ENCODE results near the gene CES3.
"Not testable (repeated sequence)": the region's sequence is repeated elsewhere in the genome, so short reads cannot be mapped to it uniquely, and the experiment has no call there.

Gene CES3

DNA sequence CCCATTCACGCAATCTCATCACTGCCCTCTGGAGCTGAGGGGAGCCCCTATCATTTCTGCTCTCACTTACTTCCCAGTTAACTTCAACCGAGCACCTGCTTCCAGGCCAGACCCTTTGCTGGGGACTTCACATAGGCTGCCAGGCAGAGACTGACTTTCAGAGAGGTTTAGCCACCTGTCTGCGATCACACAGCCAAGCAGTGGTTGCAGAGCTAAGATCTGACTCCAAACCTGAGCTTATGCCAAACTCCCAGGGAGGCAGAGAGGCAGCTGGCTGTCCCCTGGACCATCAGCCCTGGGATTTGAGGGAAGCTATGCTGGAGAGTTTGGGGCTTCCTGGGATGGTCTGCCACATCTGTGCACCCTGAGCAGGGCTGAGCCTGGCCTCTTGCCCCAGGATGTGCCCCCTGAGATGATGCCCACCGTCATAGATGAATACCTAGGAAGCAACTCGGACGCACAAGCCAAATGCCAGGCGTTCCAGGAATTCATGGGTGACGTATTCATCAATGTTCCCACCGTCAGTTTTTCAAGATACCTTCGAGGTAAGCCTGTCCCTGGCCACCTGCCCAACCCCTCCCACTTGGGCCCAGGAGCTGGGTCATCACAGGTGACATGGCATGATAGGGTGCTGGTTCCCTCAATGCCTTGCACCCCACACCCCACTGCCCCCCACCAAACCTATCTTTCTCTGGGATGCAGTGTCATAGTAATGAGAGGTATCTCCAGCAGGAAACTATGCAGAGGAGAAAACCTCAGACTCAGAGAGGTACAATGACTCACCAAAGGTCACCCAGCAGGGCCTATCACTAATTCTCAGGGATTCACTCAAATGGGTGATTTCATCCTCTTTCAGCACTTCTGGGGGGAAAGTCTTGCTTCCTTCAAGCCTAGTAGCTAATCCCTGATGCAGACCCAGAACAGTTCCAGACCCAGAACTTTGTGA lies 10.0 kb downstream of the CES3 start:
- DNase-seq (ENCODE audit: low spot score): no peak

DNA sequence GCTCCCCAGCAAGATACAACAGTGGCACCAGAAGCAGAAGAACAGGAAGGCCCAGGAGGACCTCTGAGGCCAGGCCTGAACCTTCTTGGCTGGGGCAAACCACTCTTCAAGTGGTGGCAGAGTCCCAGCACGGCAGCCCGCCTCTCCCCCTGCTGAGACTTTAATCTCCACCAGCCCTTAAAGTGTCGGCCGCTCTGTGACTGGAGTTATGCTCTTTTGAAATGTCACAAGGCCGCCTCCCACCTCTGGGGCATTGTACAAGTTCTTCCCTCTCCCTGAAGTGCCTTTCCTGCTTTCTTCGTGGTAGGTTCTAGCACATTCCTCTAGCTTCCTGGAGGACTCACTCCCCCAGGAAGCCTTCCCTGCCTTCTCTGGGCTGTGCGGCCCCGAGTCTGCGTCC lies 11.9 kb downstream of the CES3 start:
- DNase-seq (ENCODE audit: low spot score): no peak

DNA sequence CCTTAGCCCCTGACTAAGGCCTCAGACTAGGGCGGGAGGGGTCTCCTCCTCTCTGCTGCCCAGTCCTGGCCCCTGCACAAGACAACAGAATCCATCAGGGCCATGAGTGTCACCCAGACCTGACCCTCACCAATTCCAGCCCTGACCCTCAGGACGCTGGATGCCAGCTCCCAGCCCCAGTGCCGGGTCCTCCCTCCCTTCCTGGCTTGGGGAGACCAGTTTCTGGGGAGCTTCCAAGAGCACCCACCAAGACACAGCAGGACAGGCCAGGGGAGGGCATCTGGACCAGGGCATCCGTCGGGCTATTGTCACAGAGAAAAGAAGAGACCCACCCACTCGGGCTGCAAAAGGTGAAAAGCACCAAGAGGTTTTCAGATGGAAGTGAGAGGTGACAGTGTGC lies 12.7 kb downstream of the CES3 start:
- no peak for DNase-seq (ENCODE audit: low spot score)

DNA sequence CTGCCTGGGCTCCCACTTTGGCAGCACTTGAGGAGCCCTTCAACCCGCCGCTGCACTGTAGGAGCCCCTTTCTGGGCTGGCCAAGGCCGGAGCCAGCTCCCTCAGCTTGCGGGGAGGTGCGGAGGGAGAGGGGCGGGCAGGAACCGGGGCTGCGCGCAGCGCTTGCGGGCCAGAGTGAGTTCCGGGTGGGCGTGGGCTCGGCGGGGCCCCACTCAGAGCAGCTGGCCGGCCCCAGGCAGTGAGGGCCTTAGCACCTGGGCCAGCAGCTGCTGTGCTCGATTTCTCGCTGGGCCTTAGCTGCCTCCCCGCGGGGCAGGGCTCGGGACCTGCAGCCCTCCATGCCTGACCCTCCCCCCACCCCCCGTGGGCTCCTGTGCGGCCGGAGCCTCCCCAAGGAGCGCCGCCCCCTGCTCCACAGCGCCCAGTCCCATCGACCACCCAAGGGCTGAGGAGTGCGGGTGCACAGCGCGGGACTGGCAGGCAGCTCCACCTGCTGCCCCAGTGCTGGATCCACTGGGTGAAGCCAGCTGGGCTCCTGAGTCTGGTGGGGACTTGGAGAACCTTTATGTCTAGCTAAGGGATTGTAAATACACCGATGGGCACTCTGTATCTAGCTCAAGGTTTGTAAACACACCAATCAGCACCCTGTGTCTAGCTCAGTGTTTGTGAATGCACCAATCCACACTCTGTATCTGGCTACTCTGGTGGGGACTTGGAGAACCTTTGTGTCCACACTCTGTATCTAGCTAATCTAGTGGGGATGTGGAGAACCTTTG lies 13.3 kb downstream of the CES3 start:
- DNase-seq (ENCODE audit: low spot score): not testable (repeated sequence)

DNA sequence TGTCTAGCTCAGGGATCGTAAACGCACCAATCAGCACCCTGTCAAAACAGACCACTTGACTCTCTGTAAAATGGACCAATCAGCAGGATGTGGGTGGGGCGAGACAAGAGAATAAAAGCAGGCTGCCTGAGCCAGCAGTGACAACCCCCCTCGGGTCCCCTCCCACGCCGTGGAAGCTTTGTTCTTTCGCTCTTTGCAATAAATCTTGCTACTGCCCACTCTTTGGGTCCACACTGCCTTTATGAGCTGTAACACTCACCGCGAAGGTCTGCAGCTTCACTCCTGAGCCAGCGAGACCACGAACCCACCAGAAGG lies 13.8 kb downstream of the CES3 start:
- peak; percentile 54 for DNase-seq (ENCODE audit: low spot score)

DNA sequence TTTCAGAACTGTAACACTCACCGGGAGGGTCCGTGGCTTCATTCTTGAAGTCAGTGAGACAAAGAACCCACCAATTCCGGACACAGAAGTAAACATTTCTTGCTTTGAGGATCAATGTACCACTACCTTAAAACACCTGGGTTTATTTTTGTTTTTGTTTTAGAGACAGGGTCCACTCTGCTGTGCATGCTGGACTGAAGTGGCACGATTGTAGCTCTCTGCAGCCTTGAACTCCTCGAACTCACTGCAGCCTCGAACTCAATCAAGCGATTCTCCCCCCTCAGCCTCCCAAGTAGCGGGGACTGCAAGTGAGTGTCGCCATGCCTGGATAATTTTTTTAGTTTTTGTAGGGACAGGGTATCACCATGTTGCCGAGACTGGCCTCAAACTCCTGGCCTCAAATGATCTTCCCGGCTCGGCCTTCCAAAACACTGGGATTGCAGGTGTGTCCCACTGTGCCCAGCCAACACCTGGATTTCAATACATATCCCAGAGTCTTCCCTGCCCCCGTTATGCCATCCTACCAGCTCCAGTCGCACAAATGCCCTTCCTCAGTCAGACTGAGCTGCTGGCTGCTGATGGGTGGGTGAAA lies 14.3 kb downstream of the CES3 start:
- no peak for DNase-seq (ENCODE audit: low spot score)

DNA sequence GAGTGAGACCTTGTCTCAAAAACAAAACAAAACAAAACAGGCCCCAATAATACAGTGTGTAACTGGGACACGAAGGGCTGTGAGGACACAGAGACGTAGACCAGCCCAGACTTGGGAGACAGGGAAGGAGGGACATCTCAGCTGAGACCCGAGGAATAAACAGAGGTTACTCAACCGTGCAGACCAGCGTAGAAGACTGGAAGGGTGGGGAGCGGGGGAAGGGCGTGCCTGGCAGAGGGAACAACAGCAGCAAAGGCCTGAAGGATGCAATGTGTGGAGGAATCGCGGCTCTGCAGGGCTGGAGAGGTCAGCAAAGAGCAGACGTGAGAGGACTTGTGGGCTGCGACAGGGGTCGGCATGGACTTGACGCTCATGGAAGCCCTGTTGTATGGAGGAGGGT lies 15.7 kb downstream of the CES3 start:
- DNase-seq (ENCODE audit: low spot score): no peak

DNA sequence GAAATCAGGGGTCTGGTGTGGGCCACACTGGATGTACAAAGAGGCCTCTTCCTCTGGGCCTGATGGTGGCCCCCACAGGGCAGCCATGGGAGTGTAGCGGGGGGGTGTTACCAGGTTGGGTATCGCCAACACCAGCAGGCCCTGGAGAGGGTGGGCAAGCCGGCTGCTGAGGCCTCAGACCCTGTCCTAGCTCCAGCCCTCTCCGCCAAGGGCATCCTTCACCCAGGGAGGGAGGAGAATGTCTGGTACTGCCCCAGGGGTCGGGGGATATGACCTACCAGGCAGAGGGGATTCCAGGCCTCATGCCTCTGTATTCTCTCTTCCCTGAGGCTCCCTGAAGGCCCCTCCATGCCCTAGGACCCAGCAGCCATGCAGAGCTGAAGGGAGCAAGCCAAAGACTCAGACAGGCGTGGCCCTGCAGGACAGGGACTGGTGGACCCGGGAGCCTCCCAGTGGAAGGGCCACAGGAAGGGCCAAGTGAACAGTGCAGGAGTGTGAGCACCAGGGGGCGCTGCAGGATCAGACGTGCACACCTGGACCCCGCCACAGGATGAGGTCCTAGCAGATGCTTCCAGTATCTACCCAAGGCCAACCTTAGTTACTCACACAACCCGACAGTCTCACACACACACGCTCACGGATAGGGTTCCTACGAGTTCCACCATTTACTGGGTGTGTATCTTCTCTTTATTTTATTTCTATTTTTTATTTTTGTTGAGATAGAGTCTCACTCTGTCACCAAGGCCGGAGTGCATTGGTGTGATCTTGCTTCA lies 16.5 kb downstream of the CES3 start:
- peak; percentile 88 for DNase-seq (ENCODE audit: low spot score)

DNA sequence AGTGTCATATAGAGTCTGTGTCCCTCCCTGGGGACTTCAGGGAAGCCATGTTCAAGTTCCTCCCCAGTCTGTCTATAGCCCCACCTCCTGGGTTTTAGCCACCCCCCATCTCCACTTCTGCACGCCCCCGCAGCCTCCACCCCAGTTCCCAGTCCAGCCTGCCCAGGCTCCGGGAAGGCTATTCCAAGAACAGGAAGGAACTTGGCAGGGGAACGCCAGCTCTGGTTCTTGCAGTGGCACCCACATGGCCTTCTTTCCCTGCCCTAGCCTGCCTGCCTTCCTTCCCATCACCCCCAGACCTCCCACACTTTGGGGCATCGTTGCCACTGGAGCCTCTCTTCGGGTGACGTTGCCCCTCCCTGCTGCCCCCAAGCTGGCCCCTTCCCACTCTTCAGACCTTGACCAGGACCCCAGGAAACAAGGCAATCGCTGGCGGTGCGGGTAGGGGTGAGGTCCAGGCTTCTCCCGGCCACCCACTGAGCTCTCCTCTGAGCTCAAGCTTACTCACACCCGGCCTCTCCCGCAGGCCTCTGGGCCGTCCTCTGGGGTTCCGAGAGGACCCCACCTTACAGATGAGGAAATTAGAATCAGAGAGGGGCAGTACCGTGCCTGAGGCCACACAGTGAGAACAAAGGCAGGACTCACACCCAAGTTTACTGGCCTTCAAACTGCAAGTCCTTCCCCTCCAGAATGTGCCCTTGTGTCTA lies 18.1 kb downstream of the CES3 start:
- no peak for DNase-seq (ENCODE audit: low spot score)

DNA sequence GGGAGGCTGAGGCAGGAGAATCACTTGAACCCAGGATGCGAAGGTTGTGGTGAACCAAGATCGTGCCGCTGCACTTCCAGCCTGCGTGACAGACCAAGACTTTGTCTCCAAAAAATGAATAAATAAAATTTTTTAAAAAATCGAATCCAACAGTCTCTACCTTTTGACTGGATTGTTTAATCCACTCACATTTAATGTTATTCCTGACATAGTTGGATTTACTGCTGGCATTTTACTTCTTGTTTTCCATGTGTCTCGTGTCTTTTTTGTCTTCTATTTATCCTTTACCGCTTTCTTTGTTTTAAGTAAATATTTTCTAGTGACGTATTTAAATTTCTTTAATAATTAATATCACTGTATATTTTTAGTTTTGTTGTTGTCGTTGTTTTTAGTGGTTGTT lies 22.0 kb downstream of the CES3 start:
- no peak for DNase-seq (ENCODE audit: low spot score)

DNA sequence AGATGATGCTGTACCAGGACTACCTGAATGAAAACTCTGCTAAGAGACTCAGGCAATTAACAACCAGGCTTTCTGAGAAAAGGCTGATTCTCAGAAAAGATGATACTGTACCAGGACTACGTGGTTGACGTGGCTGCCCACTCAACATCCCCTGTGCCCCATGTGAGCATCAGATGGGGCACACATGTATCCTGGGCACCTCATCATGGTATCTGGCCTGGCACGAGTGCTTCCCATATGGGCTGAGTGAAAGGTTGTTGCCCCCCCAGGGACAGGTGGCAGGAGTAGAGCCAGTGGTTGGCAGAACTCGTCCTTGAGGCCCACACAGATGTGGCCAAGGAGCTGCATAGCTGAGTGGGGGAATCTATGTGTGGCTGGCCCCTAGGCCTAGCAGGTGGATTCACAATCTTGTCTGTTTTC lies 23.8 kb downstream of the CES3 start:
- DNase-seq (ENCODE audit: low spot score): peak; percentile 83

DNA sequence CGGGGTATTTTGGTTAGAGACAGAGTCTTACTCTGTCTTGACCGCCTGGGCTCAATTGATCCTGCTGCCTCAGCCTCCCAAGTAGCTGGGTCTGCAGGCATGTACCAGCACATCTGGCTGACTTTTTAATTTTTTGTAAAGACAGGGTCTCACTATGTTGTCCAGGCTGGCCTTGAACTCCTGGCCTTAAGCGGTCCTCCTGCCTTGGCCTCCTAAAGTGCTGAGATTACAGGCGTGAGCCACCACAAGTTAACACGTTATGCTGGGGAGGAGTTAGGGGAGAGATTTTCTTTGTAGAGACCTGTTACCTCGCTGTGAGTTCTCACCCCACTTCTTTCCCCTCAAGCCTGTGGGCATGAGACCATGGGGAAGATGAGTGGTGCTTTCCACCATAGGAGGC lies 25.5 kb downstream of the CES3 start:
- DNase-seq (ENCODE audit: low spot score): no peak

DNA sequence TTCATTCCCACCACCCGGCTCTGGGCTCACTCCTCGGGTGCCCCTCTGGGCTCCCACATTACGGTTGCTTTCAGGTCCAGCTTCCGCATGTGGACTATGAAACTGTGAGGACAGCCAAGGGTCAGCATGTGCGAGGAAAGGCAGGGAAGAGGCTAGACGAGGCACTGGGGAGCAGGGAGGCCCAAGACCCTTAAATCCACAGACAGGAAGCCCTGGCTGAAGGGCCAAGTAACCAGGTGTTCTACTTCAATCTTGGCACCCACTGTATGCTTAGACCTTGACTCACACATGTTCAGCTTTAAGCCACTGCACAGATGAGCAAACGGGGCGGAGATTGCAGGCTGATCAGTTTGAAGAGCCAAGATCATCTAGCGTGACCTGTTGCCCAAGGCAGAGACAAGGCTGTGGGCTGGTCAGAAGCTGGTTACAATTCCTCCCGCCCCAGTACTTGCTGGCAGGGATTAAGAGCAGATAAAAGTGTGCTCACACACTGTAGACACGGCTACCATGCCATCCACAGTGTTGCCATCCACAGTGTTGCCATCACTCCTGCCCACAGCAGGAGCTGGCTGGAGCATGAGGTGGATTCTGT lies 27.2 kb downstream of the CES3 start, which contains the start of gene CES4A:
TSS of gene CES4A (plus strand) at position 393 of the 592 bp plus-strand sequence. CDS start at position 577, 184 bp downstream.
- no peak for DNase-seq (ENCODE audit: low spot score)

DNA sequence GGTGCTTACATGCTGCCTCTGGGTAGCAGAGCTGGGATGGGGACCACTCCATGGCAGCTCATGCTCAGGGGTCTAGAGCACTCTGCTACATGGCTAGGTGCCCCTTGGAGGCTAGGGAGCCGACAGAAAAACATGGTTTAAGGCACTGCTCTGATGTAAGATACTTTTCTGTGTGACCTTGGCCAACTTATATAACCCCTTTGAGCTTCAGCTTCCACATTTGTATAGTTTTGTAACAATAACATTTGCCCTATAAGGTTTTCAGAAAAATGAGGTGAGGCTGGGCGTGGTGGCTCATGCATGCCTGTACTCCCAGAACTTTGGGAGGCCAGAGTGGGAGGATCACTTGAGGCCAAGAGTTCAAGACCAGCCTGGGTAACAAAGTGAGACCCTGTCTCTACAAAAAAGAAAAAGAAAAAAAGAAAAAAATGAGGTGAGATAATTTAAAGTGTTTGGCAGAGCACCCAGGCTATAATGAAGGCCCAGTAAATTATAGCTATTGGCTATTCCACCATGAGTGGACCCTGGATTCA lies 30.5 kb downstream of the CES3 start:
- no peak for DNase-seq (ENCODE audit: low spot score)

DNA sequence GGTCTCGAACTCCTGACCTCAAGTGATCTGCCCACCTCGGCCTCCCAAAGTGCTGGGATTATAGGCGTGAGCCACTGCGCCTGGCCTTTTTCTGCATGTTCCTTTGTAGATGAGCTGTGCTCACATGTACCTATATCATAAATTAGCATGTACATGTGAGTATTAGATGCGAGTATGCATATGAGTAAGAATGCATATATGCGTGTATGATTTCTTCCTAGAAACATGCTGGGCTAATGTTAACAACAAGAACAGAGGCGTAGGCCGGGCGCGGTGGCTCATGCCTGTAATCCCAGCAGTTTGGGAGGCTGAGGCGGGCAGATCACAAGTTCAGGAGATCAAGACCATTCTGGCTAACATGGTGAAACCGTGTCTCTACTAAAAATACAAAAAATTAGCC lies 32.5 kb downstream of the CES3 start:
- not testable (repeated sequence) for DNase-seq (ENCODE audit: low spot score)

DNA sequence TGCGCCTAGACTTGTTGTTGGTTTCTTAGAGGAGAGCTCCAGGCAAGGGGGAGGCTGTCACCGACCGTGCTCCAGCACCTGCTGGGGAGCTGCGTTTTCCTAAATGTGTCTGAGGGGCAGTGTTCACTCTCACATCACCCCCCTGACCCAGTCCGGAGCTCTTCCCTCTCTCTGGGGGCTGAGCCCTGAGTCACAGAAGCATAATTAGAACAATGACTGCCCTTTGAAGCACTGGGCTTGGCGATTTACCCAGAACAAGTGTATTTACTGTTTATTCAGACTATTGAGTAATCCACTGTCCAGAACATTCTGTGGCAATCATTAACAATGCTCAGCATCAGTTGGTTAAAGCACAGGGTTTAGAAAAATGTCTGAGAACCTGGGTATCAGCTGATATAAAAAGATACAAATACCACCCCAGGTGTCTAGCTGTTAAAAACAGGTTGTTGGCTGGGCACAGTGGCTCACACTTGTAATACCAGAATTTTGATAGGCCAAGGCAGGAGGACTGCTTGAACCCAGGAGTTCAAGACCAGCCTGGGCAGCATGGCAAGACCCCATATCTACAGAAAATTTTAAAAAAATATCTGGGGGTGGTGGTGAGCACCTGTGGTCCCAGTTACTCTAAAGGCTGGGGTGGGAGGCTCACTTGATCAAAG lies 35.4 kb downstream of the CES3 start:
- no peak for DNase-seq (ENCODE audit: low spot score)

DNA sequence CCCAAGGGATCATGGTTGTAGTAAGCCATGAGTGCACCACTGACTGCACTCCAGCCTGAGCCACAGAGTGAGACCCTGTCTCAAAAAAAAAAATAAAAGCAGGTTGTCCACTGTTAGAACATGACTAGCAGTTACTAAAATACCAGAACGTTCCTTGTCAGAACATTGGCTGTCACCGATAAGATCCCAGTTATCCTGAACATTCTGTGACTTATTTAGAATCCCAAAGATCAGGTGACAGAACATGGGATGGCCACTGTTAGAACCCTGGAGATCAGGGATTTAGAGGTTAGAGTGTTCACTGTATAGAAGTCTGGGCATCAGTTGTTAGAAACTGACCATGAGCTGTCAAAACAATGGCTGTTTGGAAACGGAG lies 35.9 kb downstream of the CES3 start:
- DNase-seq (ENCODE audit: low spot score): no peak

DNA sequence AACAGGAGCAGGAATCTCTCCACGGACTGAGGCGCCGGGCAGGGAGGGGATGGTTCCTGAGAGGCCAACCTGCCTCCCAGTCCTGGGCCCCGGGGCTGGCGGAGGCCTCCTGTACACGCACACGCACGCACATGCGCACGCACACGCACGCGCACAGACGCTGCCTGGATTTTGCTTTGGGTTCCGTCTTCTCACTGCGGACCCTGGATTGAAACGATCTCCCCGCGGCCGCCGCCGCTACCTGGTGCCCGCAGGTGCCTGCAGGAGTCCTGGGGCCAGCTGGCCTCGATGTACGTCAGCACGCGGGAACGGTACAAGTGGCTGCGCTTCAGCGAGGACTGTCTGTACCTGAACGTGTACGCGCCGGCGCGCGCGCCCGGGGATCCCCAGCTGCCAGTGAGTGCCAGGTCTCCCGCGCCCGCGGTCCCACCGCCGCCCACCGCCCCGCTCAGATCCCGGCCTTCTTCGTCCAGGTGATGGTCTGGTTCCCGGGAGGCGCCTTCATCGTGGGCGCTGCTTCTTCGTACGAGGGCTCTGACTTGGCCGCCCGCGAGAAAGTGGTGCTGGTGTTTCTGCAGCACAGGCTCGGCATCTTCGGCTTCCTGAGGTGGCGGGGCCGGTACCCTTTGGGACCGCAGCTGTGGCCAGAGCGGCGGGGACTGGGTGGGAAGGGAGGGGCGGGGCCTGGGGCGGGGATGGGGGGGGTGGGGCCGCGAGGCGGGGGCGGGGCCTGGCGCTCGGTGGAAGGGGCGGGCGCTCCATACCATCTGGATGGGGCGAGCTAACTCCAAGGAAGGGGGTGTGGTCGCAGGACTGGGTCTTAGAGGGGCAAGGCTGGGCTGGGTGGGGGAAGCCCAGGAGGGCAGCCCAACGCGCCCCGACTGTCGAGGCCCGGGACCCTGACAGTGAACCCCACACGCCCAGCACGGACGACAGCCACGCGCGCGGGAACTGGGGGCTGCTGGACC lies 39.6 kb downstream of the CES3 start:
- peak; percentile 49 for DNase-seq (ENCODE audit: low spot score)

DNA sequence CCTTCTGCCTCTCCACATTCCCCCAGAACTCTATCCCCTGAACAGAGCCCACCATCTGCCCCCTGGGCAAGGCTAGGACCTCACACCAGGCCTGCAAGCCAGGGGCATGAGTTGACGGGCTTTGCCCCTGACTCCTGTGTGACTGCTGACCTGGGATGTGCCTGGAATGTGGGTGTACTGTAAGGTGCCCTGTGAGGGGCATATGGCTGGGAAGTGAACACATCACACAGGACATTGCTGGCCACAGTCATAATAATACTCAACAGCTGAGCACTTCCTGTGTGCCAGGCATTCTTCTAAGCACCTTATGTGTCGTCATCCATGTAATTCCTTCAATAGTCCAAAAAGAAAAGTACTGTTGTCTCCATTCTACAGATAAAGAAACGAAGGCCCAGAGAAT lies 40.7 kb downstream of the CES3 start:
- DNase-seq (ENCODE audit: low spot score): no peak

All from CD4-positive, alpha-beta T cell treated with Interleukin-15 for 4 hours (primary cell).